DOHH2 (cell line): ENCODE results near the gene BBS9.

Experiments used
- EZH2phosphoT487 ChIP-seq: fragments of 200-600 bp; sonication (generic); IDR thresholded peaks from 2 replicates; pipeline ENCODE4 v1.6.1; 2017; ENCODE audit warnings: borderline replicate concordance, mild to moderate bottlenecking, antibody characterized with exemption, low read length, moderate library complexity, mixed read lengths
- TF ChIP-seq, protein P1 (sequence below): fragments of 200-600 bp; sonication (generic); IDR thresholded peaks from one replicate; pipeline ENCODE4 v1.5.1; 2014; ENCODE audit warnings: antibody characterized with exemption, mild to moderate bottlenecking, low read depth, low read length; ENCODE audit not compliant: poor library complexity, severe bottlenecking

- TF ChIP-seq, protein P1, sequence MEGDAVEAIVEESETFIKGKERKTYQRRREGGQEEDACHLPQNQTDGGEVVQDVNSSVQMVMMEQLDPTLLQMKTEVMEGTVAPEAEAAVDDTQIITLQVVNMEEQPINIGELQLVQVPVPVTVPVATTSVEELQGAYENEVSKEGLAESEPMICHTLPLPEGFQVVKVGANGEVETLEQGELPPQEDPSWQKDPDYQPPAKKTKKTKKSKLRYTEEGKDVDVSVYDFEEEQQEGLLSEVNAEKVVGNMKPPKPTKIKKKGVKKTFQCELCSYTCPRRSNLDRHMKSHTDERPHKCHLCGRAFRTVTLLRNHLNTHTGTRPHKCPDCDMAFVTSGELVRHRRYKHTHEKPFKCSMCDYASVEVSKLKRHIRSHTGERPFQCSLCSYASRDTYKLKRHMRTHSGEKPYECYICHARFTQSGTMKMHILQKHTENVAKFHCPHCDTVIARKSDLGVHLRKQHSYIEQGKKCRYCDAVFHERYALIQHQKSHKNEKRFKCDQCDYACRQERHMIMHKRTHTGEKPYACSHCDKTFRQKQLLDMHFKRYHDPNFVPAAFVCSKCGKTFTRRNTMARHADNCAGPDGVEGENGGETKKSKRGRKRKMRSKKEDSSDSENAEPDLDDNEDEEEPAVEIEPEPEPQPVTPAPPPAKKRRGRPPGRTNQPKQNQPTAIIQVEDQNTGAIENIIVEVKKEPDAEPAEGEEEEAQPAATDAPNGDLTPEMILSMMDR = no peak
- no peak for TF ChIP-seq EZH2phosphoT487
Measured at GRCh38 chr7:33579673-33579960, 450.3 kb downstream of the BBS9 start.
